Left ventricle myocardium superior (tissue), 1 donor: ENCODE measurements around the gene BORCS5. TPM values are rescaled to one million over a fixed set of nuclear protein-coding genes. Genes with fewer than 3 reads are reported as not detected.
"Not testable (repeated sequence)": the region's sequence is repeated elsewhere in the genome, so short reads cannot be mapped to it uniquely, and the experiment has no call there.

Source experiments
- ATAC-seq: fragments of 200-7000 bp; cut with Tn5 transposase; one replicate; pipeline ENCODE4 v1.9.1; 2020; ENCODE audit warnings: mild to moderate bottlenecking, moderate library complexity
- DNase-seq: peaks from one replicate; pipeline ENCODE4 v3.0.0-alpha.2; 2020
- intact Hi-C: fragments of 100-400 bp; cut with micrococcal nuclease; formaldehyde crosslinking; loops from one replicate; pipeline ENCODE4 v1.11.0; 2022
- total RNA-seq: library from RNA; stranded (reverse); fragmentation: NEBNext Ultra II Directional; extraction: Animal tissue kit (Norgen Biotek cat#: 25700); gene quantifications from one replicate; pipeline ENCODE4 v1.2.1, GENCODE V29; 2021
- donor health status: DM: no; HTN: yes; CAD: no; lungs with severe emphysema.

BORCS5 gene
- total RNA-seq, 1 donor from 2014 or later: 9.3 TPM

DNA sequence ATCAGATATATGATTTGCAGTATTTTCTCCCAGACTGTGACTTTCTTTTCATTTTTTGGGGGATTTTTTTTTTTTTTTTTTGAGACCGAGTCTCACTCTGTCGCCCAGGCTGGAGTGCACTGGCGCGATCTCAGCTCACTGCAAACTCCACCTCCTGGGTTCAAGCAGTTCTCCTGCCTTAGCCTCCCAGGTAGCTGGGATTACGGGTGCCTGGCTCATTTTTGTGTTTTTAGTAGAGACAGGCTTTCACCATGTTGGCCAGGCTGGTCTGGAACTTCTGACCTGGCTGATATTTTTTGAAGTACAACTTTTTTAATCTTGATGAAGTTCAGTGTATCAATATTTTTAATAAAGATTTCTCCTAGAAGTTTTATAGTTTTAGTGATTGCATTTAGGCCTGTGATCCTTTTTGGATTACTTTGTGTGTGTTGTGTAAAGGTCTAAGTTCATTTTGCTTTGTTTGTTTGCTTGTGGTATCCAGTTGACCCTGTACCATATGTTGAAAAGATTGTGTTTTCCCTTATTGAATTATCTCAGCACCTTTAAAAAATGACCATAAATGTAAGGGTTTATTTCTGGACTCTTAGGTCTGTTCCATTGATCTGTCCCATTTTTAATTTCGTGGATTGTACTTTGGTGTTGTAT is 24.2 kb downstream of the BORCS5 start:
- intact Hi-C loops: no loop called here
- ATAC-seq (no peak), DNase-seq (no peak)

DNA sequence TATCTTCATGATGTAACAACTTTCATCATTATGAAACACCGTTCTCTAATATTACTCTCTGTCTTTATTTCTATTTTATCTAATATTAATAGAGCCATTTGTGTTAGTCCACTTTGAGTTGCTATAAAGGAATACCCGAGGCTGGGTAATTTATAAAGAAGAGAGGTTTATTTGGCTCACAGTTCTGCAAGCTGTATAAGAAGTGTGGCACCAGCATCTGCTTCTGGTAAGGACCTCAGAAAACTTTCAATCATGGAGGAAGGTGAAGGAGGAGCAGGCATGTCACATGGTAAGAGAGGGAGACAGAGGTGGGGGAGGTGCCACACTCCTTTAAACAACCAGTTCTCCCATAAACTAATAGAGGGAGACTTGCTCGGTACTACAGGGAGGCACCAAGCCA is 25.1 kb downstream of the BORCS5 start:
- DNase-seq (no peak), ATAC-seq (no peak)
- intact Hi-C loops: no loop called here

DNA sequence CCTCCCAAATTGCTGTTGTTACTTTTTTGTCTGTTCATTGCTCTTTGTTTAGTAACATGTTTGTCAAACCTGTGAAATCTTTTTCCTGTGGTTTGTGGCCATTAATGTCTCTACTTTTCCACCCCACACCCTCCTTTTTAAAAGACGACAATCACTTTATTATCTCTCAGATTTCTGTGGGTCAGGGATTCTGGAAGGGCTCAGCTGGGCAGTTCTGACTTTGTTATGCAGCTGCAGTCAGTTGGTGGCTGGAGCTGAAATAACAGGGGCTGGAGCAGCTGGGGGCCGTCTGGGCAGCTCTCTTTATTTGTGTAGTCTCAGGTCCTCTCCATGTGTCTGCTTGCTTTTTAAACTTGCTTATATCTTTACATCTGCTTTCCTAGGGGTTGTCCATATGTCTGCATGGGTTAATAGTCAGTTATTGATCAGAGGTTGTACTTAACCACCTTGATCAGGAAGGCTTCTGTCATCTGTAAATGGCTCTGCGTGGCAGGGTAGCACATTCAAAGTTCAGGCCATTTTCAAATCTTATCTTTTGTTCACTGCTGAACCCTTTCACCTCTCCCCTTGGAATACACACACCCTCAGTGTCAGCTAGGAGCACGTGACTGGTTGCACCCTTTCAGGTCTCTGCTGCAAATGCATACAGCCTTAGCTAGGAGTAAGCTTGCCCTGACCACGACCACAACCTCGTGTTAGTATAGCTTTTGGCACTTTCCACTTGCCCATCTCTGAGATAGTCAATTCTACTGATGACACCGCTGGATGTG is 27.9 kb downstream of the BORCS5 start:
- no peak for ATAC-seq
- intact Hi-C loops: no loop called here
- no peak for DNase-seq

DNA sequence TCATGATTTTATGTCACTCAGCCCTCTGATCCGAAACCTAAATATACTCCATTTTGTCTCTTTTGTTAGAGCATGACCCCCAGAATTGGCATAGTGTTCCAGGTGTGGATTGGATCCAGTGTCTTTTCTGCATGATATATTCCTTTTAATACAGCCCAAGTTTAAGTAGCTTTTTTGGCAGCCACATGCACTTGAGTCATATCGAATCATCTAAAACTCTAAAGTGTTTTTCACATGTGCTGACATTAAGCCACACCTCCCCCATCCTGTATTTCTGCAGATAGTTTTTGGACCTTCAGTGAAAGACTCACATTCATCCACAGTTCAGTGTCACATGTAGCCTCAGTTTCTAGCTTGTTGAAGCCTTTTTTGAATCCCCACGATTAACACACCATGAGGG is 30.6 kb downstream of the BORCS5 start:
- DNase-seq (no peak), ATAC-seq (no peak)
- intact Hi-C loops: no loop called here

DNA sequence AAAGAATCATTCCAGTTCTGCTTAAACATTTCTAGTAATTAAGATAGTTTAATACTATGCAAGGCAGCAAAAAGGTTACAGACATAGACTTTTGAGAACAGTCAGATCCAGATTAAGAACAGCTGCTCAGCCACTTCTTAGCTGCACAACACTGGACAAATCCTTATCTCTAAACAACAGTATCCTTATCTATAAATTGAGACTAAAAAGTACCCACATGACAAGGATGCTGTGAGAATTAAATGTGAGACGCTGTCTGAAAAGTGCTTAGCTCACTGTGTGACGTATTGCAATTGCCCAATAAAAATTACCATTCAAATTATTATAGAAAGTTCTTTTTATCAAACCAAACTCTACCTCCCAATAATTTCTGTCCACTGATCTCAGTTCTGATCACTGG is 35.5 kb downstream of the BORCS5 start:
- ATAC-seq (no peak), DNase-seq (no peak)
- intact Hi-C loops: no loop called here

DNA sequence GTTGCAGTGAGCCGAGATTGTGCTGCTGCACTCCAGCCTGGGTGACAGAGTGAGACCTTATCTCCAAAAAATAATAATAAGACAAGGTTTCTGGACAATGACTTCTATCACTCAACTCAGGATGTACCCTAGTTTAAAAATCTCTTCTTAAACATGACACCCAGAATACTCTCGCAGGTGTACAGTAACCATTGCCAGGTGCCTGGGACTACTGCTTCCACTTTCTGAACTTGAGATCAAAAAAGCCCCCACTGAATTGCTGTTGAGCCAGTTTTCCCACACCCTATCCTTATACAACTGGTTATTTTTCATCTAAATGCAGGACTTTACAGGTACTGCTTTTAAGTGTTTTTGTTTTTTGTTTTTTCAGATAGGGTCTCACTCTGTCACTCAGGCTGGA is 36.3 kb downstream of the BORCS5 start:
- intact Hi-C loops: no loop called here
- ATAC-seq: no peak
- DNase-seq: no peak

DNA sequence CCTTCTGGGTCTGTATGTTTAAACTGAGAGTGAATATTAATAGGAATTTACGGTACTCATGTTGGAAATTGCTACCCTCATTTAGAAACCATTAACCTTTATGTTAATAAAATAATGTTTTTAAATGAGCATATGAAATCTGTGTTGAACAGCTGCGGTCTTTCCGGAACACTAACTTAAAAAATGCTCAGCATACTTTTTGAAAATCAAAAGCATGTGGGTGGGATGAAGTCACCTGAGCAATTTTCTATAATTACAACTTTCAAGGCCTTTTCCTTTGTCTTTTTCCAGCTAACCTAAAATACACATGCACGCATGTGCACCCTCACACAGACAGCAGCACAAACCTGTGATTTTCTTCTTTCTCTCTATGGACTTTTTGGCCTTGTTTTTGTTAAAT is 39.8 kb downstream of the BORCS5 start:
- intact Hi-C loops: no loop called here
- DNase-seq (no peak), ATAC-seq (no peak)

DNA sequence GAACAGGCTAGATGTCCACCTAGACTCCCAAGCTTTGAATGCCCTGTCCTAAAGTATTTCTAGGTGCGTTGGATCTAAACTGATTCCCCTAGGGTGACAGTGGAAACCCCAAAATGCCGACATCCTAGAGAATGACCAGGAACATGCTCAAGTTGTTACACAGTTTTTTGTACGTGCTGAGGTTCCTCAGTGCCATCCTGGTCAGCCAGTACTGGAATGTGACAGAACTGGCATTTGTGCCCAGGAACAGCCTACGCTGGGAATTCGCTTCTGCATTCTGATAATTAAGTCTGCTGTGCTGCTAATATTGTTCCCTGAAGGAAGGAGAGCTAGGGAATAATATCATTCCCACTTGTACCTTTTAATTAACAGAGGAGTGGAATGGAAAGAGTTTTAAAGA is 40.3 kb downstream of the BORCS5 start:
- ATAC-seq (no peak), DNase-seq (no peak)
- intact Hi-C loops: no loop called here

DNA sequence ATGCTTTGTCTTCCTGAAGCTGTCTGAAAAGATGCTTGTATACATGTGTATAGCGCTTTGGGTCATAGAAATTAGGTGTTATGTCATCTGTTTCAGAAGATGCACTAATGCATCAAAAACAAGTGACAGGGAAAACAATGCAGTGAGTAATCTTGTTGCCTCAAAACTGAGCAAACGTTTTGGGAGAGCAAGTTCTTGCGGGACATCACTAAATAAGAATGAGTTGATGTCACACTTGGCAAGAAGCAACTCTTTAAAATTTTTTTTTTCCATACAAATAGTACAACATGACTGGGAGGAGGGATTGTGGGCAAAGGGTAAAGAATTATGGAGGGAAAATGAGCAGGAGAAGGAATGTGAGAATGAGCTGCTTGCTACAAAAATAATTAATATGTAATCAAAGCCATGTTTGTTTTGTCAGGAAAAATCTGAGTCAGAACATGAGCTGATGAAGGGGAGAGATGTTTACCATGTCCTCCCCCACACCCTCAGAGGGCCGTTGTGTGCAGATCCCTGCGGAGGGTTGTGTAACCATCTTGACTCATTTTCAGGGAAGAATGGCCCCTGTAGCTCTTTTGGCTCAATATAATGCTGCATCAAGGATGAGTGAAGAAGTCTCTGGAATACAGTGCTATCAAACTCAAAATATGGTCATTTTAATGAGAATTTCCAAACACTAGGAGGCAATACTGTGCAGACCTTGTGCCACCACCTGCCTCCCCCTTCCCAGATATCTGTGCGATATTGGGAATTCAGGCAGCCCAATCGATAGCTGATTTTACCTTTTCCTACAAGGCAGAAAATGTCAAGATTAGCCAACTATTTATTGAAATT is 41.4 kb downstream of the BORCS5 start:
- DNase-seq: peak; percentile 56
- intact Hi-C loops: no loop called here
- ATAC-seq: peak; percentile 98

DNA sequence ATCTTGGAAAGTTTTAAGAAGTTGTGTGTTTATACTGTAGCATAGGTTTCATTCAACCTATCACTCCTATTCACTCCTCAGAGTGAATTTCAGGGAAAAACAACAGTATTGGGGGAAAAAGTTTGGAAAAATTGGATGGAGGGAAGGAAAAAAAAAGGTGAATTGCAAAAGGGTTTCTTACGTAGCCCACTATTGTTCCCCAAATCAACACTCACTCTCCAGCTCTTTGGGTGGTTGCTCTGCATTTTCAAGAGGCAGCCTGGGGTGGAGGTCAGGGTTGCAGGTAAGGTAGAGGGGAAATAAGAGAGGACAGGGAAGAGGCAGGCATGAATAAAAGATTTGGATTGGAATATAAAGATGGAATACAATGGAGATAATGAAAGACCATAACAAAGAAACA is 42.3 kb downstream of the BORCS5 start:
- intact Hi-C loops: no loop called here
- ATAC-seq (no peak), DNase-seq (no peak)

DNA sequence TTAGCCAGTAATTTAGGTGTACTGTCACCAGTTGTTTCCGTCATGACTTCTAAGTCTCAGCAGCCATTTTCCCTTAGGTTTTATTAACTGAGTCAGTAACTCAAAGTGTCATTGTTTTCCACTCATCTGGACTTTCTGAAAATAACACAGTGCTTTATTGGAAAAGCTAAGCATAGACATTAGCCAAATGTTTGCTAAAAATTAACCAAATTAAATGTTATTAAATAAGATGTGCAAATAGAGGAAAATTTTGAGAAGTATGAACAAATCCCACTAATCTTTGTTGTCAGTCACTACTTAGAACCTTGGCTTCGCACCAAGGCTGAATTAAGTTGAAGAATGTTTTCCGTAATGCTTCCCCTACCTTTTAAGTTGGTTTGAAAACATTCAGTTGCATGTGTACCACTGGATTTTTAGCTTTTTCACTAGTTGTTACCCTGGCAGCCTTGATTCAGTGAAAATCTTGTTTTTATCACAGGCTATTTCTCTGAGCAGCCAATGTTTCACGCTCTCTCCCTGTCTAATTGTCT is 43.0 kb downstream of the BORCS5 start:
- DNase-seq: no peak
- ATAC-seq: no peak
- intact Hi-C loops: no loop called here

DNA sequence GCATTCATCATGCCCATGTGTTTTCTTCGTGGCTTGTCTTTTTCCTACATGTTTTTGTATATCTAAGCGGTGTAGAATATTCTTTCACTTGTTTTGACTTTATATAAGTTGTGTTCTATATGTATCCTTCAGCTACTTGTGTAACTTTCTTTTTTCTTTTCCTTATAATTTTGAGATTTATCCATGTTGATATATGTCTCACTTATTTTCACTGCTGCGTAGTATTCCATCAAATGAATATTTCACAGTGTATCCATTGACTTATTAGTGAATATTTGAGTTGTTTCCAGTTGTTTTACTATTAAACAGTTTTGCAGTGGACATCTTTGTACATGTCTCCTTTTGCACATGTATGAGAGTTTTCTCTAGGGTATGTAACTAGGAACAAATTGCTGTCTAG is 43.9 kb downstream of the BORCS5 start:
- DNase-seq (no peak), ATAC-seq (no peak)
- intact Hi-C loops: no loop called here

DNA sequence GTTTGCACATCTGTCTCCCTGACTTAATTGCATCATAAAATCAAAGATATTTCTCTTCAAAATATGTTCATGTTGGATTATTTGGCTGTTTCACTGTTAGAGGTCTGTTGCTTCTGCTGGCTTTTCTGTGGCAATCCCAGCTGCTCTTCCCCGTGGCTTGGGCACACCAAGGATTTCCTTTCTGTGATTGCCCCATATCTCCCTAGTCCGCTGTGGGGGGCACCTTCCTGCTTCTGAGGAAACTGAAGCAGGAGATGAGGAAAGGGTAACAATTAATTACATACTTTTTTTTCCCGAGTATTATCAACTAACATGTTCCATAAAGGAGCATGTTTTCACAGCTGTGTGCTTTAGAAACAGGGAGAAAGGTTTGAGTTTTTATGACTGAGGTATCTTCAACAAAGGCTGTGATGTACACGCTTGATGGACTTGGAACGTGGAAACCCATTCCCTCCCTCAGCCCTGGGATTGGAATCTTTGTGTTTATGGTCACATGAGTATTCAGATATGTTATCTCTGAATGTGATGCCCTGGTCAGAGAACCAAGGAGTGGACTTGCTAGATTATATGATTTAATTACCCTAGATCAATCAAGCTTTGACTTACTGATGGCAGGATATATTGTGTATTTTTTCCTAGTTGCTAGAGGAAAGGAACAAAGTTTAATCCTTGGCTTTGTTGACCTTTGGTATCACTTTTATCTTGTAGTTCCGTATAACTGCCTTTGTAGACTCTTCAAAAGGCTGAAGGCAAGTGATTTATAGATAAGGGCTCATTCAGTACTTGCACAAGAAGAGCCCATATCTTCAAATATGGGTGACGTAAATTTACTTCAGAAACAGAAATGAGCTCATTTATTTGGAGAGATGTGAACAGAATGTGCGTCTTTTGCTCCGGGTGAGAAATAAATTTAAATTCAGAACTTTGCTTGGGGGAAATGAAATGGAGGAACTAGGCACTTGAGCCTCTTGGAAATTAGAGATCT is 46.7 kb downstream of the BORCS5 start:
- no peak for DNase-seq
- peak; percentile 22 for ATAC-seq
- intact Hi-C loops: no loop called here

DNA sequence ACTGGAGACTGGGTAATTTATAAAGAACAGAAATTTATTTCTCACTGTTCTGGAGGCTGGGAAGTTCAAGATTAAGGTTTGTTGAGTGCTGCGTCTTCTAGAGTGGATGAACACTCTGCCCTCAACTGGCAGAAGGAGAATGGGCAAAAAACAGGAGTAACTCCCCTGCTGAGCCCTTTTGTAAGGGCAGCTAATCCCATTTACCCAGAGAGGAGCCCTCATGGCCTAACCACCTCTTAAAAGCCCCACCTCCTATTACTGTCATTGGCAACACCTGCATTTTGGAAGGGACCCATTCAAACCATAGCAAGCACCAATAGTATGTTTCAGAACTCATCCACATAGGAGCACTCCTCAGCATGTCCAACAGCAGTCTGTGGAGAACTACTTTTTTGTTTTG is 47.4 kb downstream of the BORCS5 start:
- DNase-seq: no peak
- ATAC-seq: no peak
- intact Hi-C loops: no loop called here

DNA sequence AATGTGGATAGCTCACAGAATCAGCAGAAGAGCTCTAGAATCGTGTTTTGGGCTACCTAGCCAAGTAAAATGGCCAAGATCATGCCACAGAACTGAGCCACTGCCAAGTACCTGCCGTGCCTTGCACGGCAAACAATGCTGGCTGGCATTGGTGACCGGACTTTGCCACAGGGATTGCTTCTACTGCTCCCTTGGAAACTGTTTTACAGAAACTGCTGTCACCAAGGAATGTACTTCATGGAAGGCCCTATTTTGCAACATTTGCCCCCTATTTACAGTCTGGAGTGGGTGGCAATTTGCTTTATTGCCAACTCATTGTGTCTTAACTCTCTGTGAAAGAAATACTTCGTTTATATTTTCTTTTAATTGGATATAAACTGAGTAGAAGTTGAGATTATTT is 49.0 kb downstream of the BORCS5 start:
- ATAC-seq (peak; percentile 81), DNase-seq (peak; percentile 33)
- intact Hi-C loops: no loop called here

DNA sequence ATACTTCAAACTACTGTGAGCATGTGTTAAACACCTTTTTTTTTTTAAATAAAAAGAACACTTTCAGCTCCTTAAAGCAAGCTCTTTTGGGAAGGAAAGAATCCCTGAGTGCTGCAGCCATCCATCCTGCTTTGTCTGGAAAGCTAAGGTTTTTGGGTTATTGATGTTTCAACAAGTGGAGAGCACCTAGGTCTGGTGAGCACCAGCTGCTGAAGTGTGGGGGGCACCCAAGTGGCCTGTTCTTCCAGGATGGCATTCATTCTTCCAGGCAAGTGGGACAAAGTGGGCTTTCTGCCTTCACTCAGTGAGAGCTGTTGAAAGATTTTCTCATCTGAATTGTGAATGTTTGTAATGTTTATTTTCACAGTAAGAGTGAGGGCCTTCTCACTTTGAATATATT is 49.9 kb downstream of the BORCS5 start:
- ATAC-seq (no peak), DNase-seq (no peak)

DNA sequence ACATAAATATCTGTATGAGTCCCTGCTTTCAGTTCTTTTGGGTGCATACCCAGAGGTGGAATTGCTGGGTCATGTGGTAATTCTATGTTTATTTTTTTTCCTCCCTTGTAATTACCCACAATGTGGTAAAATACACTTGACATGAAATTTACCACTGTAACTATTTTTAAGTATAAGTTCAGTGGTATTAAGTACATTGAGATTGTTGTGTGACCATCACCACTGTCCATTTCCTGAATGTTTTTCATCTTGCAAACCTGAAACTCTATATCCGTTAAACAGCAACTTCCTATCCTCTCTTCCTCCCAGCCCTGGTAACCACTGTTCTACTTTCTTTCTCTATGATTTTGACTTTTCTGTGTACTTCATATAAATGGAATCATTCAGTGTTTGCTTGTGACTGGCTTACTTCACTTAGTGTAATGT is 51.4 kb downstream of the BORCS5 start:
- DNase-seq (no peak), ATAC-seq (no peak)
- intact Hi-C loops: no loop called here

More for the DNA sequence above, 49.9 kb downstream of the BORCS5 start:
- intact Hi-C loops: no loop called here

DNA sequence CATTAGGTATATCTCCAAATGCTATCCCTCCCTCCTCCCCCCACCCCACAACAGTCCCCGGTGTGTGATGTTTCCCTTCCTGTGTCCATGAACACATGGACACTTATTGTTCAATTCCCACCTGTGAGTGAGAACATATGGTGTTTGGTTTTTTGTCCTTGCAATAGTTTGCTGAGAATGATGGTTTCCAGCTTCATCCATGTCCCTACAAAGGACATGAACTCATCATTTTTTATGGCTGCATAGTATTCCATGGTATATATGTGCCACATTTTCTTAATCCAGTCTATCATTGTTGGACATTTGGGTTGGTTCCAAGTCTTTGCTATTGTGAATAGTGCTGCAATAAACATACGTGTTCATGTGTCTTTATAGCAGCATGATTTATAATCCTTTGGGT is 52.5 kb downstream of the BORCS5 start:
- ATAC-seq, intact Hi-C loops, DNase-seq: not testable (repeated sequence)

DNA sequence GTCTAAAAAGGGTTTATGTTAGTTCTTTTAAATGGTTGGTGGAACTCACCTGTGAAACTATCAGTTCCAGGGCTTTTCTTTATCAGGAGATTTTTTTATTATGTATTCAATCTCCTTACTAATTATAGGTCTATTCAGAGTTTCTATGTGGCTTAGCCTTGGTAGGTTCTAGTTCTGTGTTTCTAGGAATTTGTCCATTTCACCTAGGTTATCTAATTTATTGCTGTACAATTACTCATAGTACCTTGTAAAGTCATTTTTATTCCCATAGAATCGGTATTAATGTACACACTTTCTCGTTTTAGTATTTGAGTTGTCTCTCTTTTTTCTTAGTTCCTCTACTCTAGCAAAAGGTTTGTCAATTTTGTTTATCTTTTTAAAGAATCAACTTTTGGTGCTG is 59.0 kb downstream of the BORCS5 start:
- intact Hi-C loops: loop anchor here (2.0 kb wide), 1 partner anchor 45 kb away; no protein-coding TSS in a partner anchor
- ATAC-seq: no peak

More for the DNA sequence above, 59.0 kb downstream of the BORCS5 start:
- no peak for DNase-seq
